Measurements from ENCODE around the gene DNAJC27. TPM values are rescaled to one million over a fixed set of nuclear protein-coding genes. Genes with fewer than 3 reads are reported as not detected.

Gene DNAJC27
- total and polyA plus RNA-seq, 2 of the 13 experiments (the other 11 are each of a cell fraction or from before 2014, with no cell fraction given) = 3.1 to 3.7 TPM

GRCh38 chr2:24986372-24986771 is 14.6 kb upstream of the DNAJC27 start:
- POLR2A ChIA-PET = no interaction called here
- FAIRE-seq = no peak
- CTCF ChIA-PET (ENCODE audit: low intra/inter-chr PET ratio, low total read pairs) = no interaction called here
- no peak for ATAC-seq
- H3K4me2 ChIP-seq (ENCODE audit: low read depth, low read length) = no peak overlapping the region
- TF ChIP-seq WIZ (CRISPR knock-in tag; IDR thresholded peaks at IDR 0.05) (no peak), ZBTB21 (CRISPR knock-in tag; IDR thresholded peaks at IDR 0.05) (no peak), ZNF773 (CRISPR knock-in tag; IDR thresholded peaks at IDR 0.05; ENCODE audit: borderline replicate concordance) (no peak), CENPX (CRISPR knock-in tag; IDR thresholded peaks at IDR 0.05) (no peak), HOXD1 (CRISPR knock-in tag; IDR thresholded peaks at IDR 0.05) (no peak), ZBTB25 (CRISPR knock-in tag; IDR thresholded peaks at IDR 0.05) (no peak), ARNTL (CRISPR knock-in tag; IDR thresholded peaks at IDR 0.05) (no peak), TCF7 (IDR thresholded peaks at IDR 0.05; ENCODE audit: low read depth) (no peak), ZNF678 (CRISPR knock-in tag; IDR thresholded peaks at IDR 0.05) (no peak)
- intact Hi-C loops (cut with micrococcal nuclease; ENCODE audit: unreplicated experiment) (no loop called here), in situ Hi-C loops (cut with HindIII; ENCODE audit: extremely low pct_ligation_motif_present, low pct_unique_long_range_greater_than_20kb) (no loop called here)
- no TSS peak for BruUV-seq (replicated peaks)
- no peaks in the 10 kb centered on the region for H3K36me3 ChIP-seq (replicated peaks in 1 of 2; ENCODE audit: control insufficient read depth in 1 of 2, insufficient read depth in 2 of 2, low read length in 2 of 2)
- DNase-seq (ENCODE audit: low spot score) = no peak
- no peak overlapping the region for H3K4me3 ChIP-seq (replicated peaks in 1 of 3; ENCODE audit: insufficient read depth in 1 of 3, low read depth in 2 of 3, low read length in 3 of 3)
- H3K4me1 ChIP-seq (ENCODE audit: insufficient read depth, low read length) = no peaks in the 10 kb centered on the region
- no peak overlapping the region for H2AFZ ChIP-seq (ENCODE audit: low read length)
- no peak overlapping the region for H3K27ac ChIP-seq (ENCODE audit: extremely low read length, insufficient read depth, low read length)
- WGBS (ENCODE audit: low lambda C conversion rate) = 13% methylated on average over 3 of the region's 3 CpGs
- no peak overlapping the region for H3K9ac ChIP-seq (ENCODE audit: insufficient read depth, low read depth, low read length)
- H3K79me2 ChIP-seq (ENCODE audit: insufficient read depth, low read length) = no peaks in the 10 kb centered on the region
- H4K20me1 ChIP-seq (ENCODE audit: insufficient read depth, low read length) = no peaks in the 10 kb centered on the region
- H3K9me3 ChIP-seq (ENCODE audit: low read length) = no peaks in the 10 kb centered on the region
- peaks cover 0 to 5% of the 10 kb centered on the region in 2 experiments; a peak in 2 of 5 replicates for H3K27me3 ChIP-seq (ENCODE audit: control insufficient read depth in 1 of 2, insufficient read depth in 2 of 2, low read length in 2 of 2)

- Histone ChIP-seq H3K4me3 (replicated peaks in 1 of 3; ENCODE audit: insufficient read depth in 1 of 3, low read depth in 2 of 3, low read length in 3 of 3) (no peak overlapping the region), H3K27ac (ENCODE audit: extremely low read length, insufficient read depth, low read length) (no peak overlapping the region), H3K4me2 (ENCODE audit: low read depth, low read length) (no peak overlapping the region), H4K20me1 (ENCODE audit: insufficient read depth, low read length) (no peaks in the 10 kb centered on the region), H3K36me3 (replicated peaks in 1 of 2; ENCODE audit: control insufficient read depth in 1 of 2, insufficient read depth in 2 of 2, low read length in 2 of 2) (no peaks in the 10 kb centered on the region), H3K9ac (ENCODE audit: insufficient read depth, low read depth, low read length) (no peak overlapping the region), H2AFZ (ENCODE audit: low read length) (no peak overlapping the region), H3K4me1 (ENCODE audit: insufficient read depth, low read length) (peaks cover under 1% of the 10 kb centered on the region), H3K9me3 (ENCODE audit: low read length) (no peaks in the 10 kb centered on the region), H3K27me3 (ENCODE audit: control insufficient read depth in 1 of 2, insufficient read depth in 2 of 2, low read length in 2 of 2) (peaks cover 0 to 5% of the 10 kb centered on the region in 2 experiments; a peak in 2 of 5 replicates), H3K79me2 (ENCODE audit: insufficient read depth, low read length) (no peaks in the 10 kb centered on the region)
- no peak for FAIRE-seq
- no TSS peak for BruUV-seq (replicated peaks)
- DNase-seq (ENCODE audit: low spot score) = no peak
- in situ Hi-C loops (cut with HindIII; ENCODE audit: extremely low pct_ligation_motif_present, low pct_unique_long_range_greater_than_20kb) (no loop called here), intact Hi-C loops (cut with micrococcal nuclease; ENCODE audit: unreplicated experiment) (no loop called here)
- no peak for ATAC-seq
- ChIA-PET CTCF (ENCODE audit: low intra/inter-chr PET ratio, low total read pairs) (no interaction called here), POLR2A (no interaction called here)
- WGBS (ENCODE audit: low lambda C conversion rate) = 31% methylated on average over 8 of the region's 8 CpGs
- TF ChIP-seq BCL3 (CRISPR knock-in tag; IDR thresholded peaks at IDR 0.05) (no peak), BCL6 (CRISPR knock-in tag; IDR thresholded peaks at IDR 0.05) (no peak), SCMH1 (CRISPR knock-in tag; IDR thresholded peaks at IDR 0.05; ENCODE audit: borderline replicate concordance) (no peak), ETV6 (CRISPR knock-in tag; conservative IDR thresholded peaks at IDR 0.05) (no peak), CERS6 (CRISPR knock-in tag; IDR thresholded peaks at IDR 0.05) (no peak), NFE2 (CRISPR knock-in tag; IDR thresholded peaks at IDR 0.05) (no peak), GABPB1 (CRISPR knock-in tag; IDR thresholded peaks at IDR 0.05) (no peak), KDM5A (IDR thresholded peaks at IDR 0.05; ENCODE audit: borderline replicate concordance, low read length) (no peak), GLI4 (CRISPR knock-in tag; IDR thresholded peaks at IDR 0.05; ENCODE audit: borderline replicate concordance) (no peak), ARNTL (CRISPR knock-in tag; IDR thresholded peaks at IDR 0.05) (no peak), FOXJ3 (CRISPR knock-in tag; IDR thresholded peaks at IDR 0.05; ENCODE audit: borderline replicate concordance) (no peak)
These were observed 13.8 kb upstream of the DNAJC27 start for GRCh38 chr2:24985511-24985910.
